Measurements from ENCODE around the gene NPY1R.

The NPY1R gene

GRCh38 chr4:163309466-163309865, 22.9 kb downstream of the NPY1R start:
- H3K4me3 Mint-ChIP-seq: no peak overlapping the region
- no peaks in the 10 kb centered on the region for H3K36me3 Mint-ChIP-seq (ENCODE audit: low read depth)
- H3K4me1 Mint-ChIP-seq (ENCODE audit: low read depth): no peaks in the 10 kb centered on the region
- no peaks in the 10 kb centered on the region for H3K9me3 Mint-ChIP-seq
- no peak overlapping the region for H3K27ac Mint-ChIP-seq
- H3K27me3 Mint-ChIP-seq: no peaks in the 10 kb centered on the region

GRCh38 chr4:163303069-163303468, 29.3 kb downstream of the NPY1R start:
- H3K4me1 Mint-ChIP-seq (ENCODE audit: low read depth): no peaks in the 10 kb centered on the region
- no peaks in the 10 kb centered on the region for H3K27me3 Mint-ChIP-seq
- H3K27ac Mint-ChIP-seq: no peak overlapping the region
- H3K36me3 Mint-ChIP-seq (ENCODE audit: low read depth): no peaks in the 10 kb centered on the region
- H3K9me3 Mint-ChIP-seq: no peaks in the 10 kb centered on the region
- H3K4me3 Mint-ChIP-seq: no peak overlapping the region

- Mint-ChIP-seq H3K9me3 (no peaks in the 10 kb centered on the region), H3K36me3 (ENCODE audit: low read depth) (no peaks in the 10 kb centered on the region), H3K27me3 (no peaks in the 10 kb centered on the region), H3K4me3 (no peak overlapping the region), H3K27ac (no peak overlapping the region), H3K4me1 (ENCODE audit: low read depth) (no peaks in the 10 kb centered on the region)
Observed at GRCh38 chr4:163300445-163300844, 32.0 kb downstream of the NPY1R start.

- no peak overlapping the region for H3K4me3 Mint-ChIP-seq
- H3K27ac Mint-ChIP-seq: no peak overlapping the region
- no peaks in the 10 kb centered on the region for H3K4me1 Mint-ChIP-seq (ENCODE audit: low read depth)
- no peaks in the 10 kb centered on the region for H3K9me3 Mint-ChIP-seq
- no peaks in the 10 kb centered on the region for H3K27me3 Mint-ChIP-seq
- no peaks in the 10 kb centered on the region for H3K36me3 Mint-ChIP-seq (ENCODE audit: low read depth)
Observed at GRCh38 chr4:163295138-163295537, 37.3 kb downstream of the NPY1R start.

- peaks cover 8% of the 10 kb centered on the region for H3K27me3 Mint-ChIP-seq
- no peak overlapping the region for H3K4me3 Mint-ChIP-seq
- no peaks in the 10 kb centered on the region for H3K4me1 Mint-ChIP-seq (ENCODE audit: low read depth)
- H3K36me3 Mint-ChIP-seq (ENCODE audit: low read depth): no peaks in the 10 kb centered on the region
- no peak overlapping the region for H3K27ac Mint-ChIP-seq
- peaks cover 10% of the 10 kb centered on the region for H3K9me3 Mint-ChIP-seq
Observed at GRCh38 chr4:163284304-163284703, 48.1 kb downstream of the NPY1R start.

- Mint-ChIP-seq H3K27me3 (no peaks in the 10 kb centered on the region), H3K9me3 (peaks cover 6% of the 10 kb centered on the region), H3K36me3 (ENCODE audit: low read depth) (no peaks in the 10 kb centered on the region), H3K27ac (no peak overlapping the region), H3K4me3 (no peak overlapping the region), H3K4me1 (ENCODE audit: low read depth) (no peaks in the 10 kb centered on the region)
Observed at GRCh38 chr4:163280703-163281519, 51.5 kb downstream of the NPY1R start.

- Mint-ChIP-seq H3K27me3 (no peaks in the 10 kb centered on the region), H3K36me3 (ENCODE audit: low read depth) (no peaks in the 10 kb centered on the region), H3K9me3 (peaks cover 6% of the 10 kb centered on the region), H3K27ac (no peak overlapping the region), H3K4me1 (ENCODE audit: low read depth) (no peaks in the 10 kb centered on the region), H3K4me3 (no peak overlapping the region)
Observed at GRCh38 chr4:163279713-163280112, 52.7 kb downstream of the NPY1R start.

- Mint-ChIP-seq H3K27me3 (peaks cover 4% of the 10 kb centered on the region), H3K4me1 (ENCODE audit: low read depth) (no peaks in the 10 kb centered on the region), H3K27ac (no peak overlapping the region), H3K36me3 (ENCODE audit: low read depth) (no peaks in the 10 kb centered on the region), H3K4me3 (no peak overlapping the region), H3K9me3 (no peaks in the 10 kb centered on the region)
Observed at GRCh38 chr4:163274861-163275260, 57.5 kb downstream of the NPY1R start.
